LNCAP (cell line): ENCODE results near the gene GNAI3.

Source experiments
- CTCF ChIP-seq: fragments of 450-650 bp; IDR thresholded peaks from 2 replicates; pipeline ENCODE4 v1.5.1; 2017; ENCODE audit warnings: mild to moderate bottlenecking

Gene GNAI3

GRCh38 chr1:109529881-109530456, 18.4 kb upstream of the GNAI3 start:
- no peak for TF ChIP-seq CTCF

- TF ChIP-seq CTCF: no peak
Measured at GRCh38 chr1:109530457-109531087, 17.8 kb upstream of the GNAI3 start.

GRCh38 chr1:109531380-109531779, 17.0 kb upstream of the GNAI3 start:
- no peak for TF ChIP-seq CTCF

GRCh38 chr1:109531826-109532364, 16.5 kb upstream of the GNAI3 start:
- TF ChIP-seq CTCF: no peak

- peak; percentile 91 for TF ChIP-seq CTCF
Measured at GRCh38 chr1:109532365-109533136, 15.9 kb upstream of the GNAI3 start.

GRCh38 chr1:109534307-109534858, 14.0 kb upstream of the GNAI3 start:
- TF ChIP-seq CTCF: no peak

GRCh38 chr1:109535481-109535880, 12.9 kb upstream of the GNAI3 start:
- no peak for TF ChIP-seq CTCF
